ENCODE data around the gene WDR45B.

- no peak for TF ChIP-seq EZH2 (IDR thresholded peaks at IDR 0.05; ENCODE audit: insufficient read depth, poor library complexity, severe bottlenecking)
- TF ChIP-seq EZH2phosphoT487 (IDR thresholded peaks at IDR 0.05; ENCODE audit: insufficient read depth, low read depth) = no peak
Observed at GRCh38 chr17:82632451-82632850, 15.8 kb downstream of the WDR45B start.

Data from GM23248 (cell line).